Right lobe of liver (tissue), 6 donors: Measurements from ENCODE around the gene ACTL7B. TPM values are rescaled to one million over a fixed set of nuclear protein-coding genes. Genes with fewer than 3 reads are reported as not detected.

Experiments used
- ATAC-seq, 4 donors: fragments of 200-7000 bp; cut with Tn5 transposase; one replicate each; pipeline ENCODE4 v1.9.1; 2020; ENCODE audit warnings: mild to moderate bottlenecking in 4 of 4, moderate library complexity in 4 of 4
- DNase-seq, 3 donors: peaks; one replicate each; pipeline ENCODE4 v3.0.0-alpha.2; 2020
- H3K27ac ChIP-seq, 3 donors: fragments of 200-600 bp; one replicate each; pipeline ENCODE4 v1.8.0; 2022
- H3K27me3 ChIP-seq, 2 donors: fragments of 200-600 bp; one replicate each; pipeline ENCODE4 v1.8.0; 2022
- H3K36me3 ChIP-seq, 4 donors: fragments of 200-600 bp; sonication (generic) in 1 of 4; one replicate each; pipeline versions ENCODE4 v1.5.1 to v1.8.0; 2017 to 2022; ENCODE audit warnings: control low read depth in 1 of 4
- H3K4me1 ChIP-seq, 4 donors: fragments of 200-600 bp; sonication (generic) in 1 of 4; one replicate each; pipeline versions ENCODE4 v1.5.1 to v1.8.0; 2017 to 2022; ENCODE audit warnings: control low read depth in 1 of 4
- H3K4me3 ChIP-seq, 3 donors: fragments of 200-600 bp; one replicate each; pipeline ENCODE4 v1.8.0; 2022
- H3K9me3 ChIP-seq, 4 donors: fragments of 200-600 bp; sonication (generic) in 1 of 4; one replicate each; pipeline versions ENCODE4 v1.5.1 to v1.8.0; 2017 to 2022; ENCODE audit warnings: control low read depth in 1 of 4
- CTCF ChIP-seq, 4 donors: fragments of 200-600 bp in 3 of 4; fragments of 450-650 bp in 1 of 4; IDR thresholded peaks; one replicate each; pipeline versions ENCODE4 v1.5.1 to v1.8.0; 2016 to 2022; ENCODE audit warnings: antibody characterized with exemption in 4 of 4, mild to moderate bottlenecking in 2 of 4
- POLR2A ChIP-seq: fragments of 450-650 bp; IDR thresholded peaks from one replicate; pipeline ENCODE4 v1.6.1; 2017; ENCODE audit warnings: antibody characterized with exemption, mild to moderate bottlenecking
- WGBS: methylation state at CpG from one replicate; pipeline ENCODE4 v1.1.6; 2018; ENCODE audit warnings: low coverage, low lambda C conversion rate; ENCODE audit not compliant: insufficient coverage; ENCODE audit errors: missing lambda C conversion rate; 5-methylcytosine and 5-hydroxymethylcytosine counted together
- intact Hi-C, 2 donors: fragments of 100-400 bp; cut with DNase I; formaldehyde crosslinking; loops; one replicate each; pipeline versions ENCODE4 v1.11.2 to v1.14.1; 2022
- total RNA-seq, 6 experiments: library from RNA; depleted of rRNA in 2 of 6; stranded (reverse); fragments of >200 nt in 2 of 6; fragmentation: NEBNext Ultra II Directional in 3 of 6; extraction: Animal tissue kit (Norgen Biotek cat#: 25700) in 3 of 6; gene quantifications; one replicate each; pipeline versions ENCODE4 v1.1.0 to v1.2.4, GENCODE V29; 2016 to 2023
- donor health status: DM: no; HTN: yes; CAD: no.
- donor health status: DM: no; HTN: no; CAD: no.
- donor health status: DM: no; HTN: no; CAD: no.
- donor health status: DM: no; HTN: yes; CAD: no.
- donor health status: DM: no; HTN: yes; CAD: no.

ACTL7B gene
- total RNA-seq, 6 experiments from 2014 or later: not detected

- no peak for TF ChIP-seq POLR2A
- no peak for TF ChIP-seq CTCF (IDR thresholded peaks at IDR 0.05)
- Histone ChIP-seq H3K4me3 (no peak overlapping the region), H3K27ac (no peak overlapping the region), H3K36me3 (peaks cover 0 to 39% (median 15%) of the 10 kb centered on the region in 4 donors), H3K9me3 (no peaks in the 10 kb centered on the region), H3K4me1 (peaks cover 0 to 10% (median 3%) of the 10 kb centered on the region in 4 donors), H3K27me3 (no peaks in the 10 kb centered on the region)
- intact Hi-C loops: no loop called here
- WGBS: 92% methylated on average over 4 of the region's 4 CpGs
- no peak for ATAC-seq
- no peak for DNase-seq
Observed at GRCh38 chr9:108874058-108874788, 18.4 kb upstream of the ACTL7B start.

DNA sequence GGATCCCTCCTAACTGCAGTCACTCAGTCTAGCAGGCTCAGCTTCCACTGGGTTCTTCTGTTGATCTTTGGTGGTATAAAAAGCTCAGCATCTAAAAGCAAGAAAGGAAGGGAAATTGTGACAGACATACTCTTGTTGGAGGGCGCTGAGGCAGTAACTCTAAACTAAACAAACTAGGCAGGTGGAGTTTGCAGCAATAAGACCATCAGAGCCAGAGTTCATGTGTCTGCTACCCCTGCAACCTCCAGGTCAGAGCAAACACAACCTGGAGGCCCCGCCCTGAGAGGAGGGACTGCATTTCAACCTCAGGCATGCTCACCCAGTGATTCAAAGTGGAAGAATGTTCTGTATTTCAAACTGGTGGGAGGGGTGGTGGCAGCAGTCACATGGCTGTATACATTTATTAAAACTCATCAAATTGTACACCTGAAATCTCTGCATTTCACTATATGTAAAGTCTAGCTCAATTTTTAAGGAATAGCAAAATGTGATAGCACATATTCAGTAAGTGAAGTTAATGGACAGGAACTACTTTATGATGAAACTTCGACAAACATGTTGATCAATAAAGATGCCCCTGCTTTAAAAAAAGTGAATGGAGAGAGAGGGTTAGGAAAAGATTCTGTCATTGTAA, 13.4 kb upstream of the ACTL7B start:
- 37% methylated on average over 3 of the region's 3 CpGs for WGBS
- Histone ChIP-seq H3K4me1 (peaks cover 0 to 21% (median 8%) of the 10 kb centered on the region in 4 donors), H3K4me3 (no peak overlapping the region), H3K27ac (peak overlapping the region in 2 of 3 donors; percentile 21 to 81), H3K27me3 (no peaks in the 10 kb centered on the region), H3K9me3 (no peaks in the 10 kb centered on the region), H3K36me3 (peaks cover 0 to 5% (median under 1%) of the 10 kb centered on the region in 4 donors)
- ATAC-seq (peak; percentile 95 to 99 (median 98)), DNase-seq (peak; percentile 69 to 82 (median 79))
- TF ChIP-seq CTCF (IDR thresholded peaks at IDR 0.05): no peak
- TF ChIP-seq POLR2A: peak; percentile 19
- intact Hi-C loops: no loop called here

GRCh38 chr9:108867829-108868228, 12.0 kb upstream of the ACTL7B start:
- DNase-seq (no peak), ATAC-seq (no peak)
- no peak overlapping the region for H3K27ac ChIP-seq
- WGBS: 93% methylated on average over 4 of the region's 4 CpGs
- intact Hi-C loops: no loop called here
- no peak overlapping the region for H3K4me3 ChIP-seq
- H3K4me1 ChIP-seq: peaks cover 0 to 21% (median 8%) of the 10 kb centered on the region in 4 donors
- H3K36me3 ChIP-seq: no peaks in the 10 kb centered on the region
- no peaks in the 10 kb centered on the region for H3K9me3 ChIP-seq
- TF ChIP-seq CTCF (IDR thresholded peaks at IDR 0.05) (no peak), POLR2A (no peak)
- H3K27me3 ChIP-seq: no peaks in the 10 kb centered on the region

DNA sequence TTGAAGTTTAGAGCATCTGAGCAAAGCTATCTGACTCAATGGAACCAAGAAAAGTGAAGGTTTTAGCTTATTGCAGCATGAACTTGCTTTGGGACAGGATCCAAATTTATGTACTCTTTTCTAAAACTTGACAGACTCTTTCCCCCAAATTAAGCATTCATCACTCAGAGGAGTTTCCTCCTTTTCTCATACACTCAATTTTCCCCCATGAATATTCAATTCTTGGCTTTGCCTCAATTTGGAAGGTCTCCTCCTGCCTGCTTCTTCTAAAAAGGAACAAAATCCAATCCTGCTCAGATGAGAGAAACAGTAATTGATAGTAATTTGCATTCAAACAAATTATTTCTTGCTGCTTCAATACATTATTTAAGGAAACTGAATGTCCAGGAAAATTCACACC, 11.3 kb upstream of the ACTL7B start:
- intact Hi-C loops: no loop called here
- DNase-seq: no peak
- TF ChIP-seq CTCF (IDR thresholded peaks at IDR 0.05) (no peak), POLR2A (no peak)

More for the DNA sequence above, 11.3 kb upstream of the ACTL7B start:
- Histone ChIP-seq H3K27ac (no peak overlapping the region), H3K4me3 (no peak overlapping the region), H3K36me3 (no peaks in the 10 kb centered on the region), H3K4me1 (peaks cover 0 to 21% (median 8%) of the 10 kb centered on the region in 4 donors), H3K9me3 (no peaks in the 10 kb centered on the region), H3K27me3 (no peaks in the 10 kb centered on the region)
- no peak for ATAC-seq
